GM18502 (cell line): ENCODE data around the gene CDC40.
"Not testable (repeated sequence)": the region's sequence is repeated elsewhere in the genome, so short reads cannot be mapped to it uniquely, and the experiment has no call there.

Experiments used
- ATAC-seq: cut with Tn5 transposase; IDR thresholded peaks from one replicate; pipeline ENCODE4 v1.9.1; 2021; ENCODE audit warnings: mild to moderate bottlenecking; ENCODE audit not compliant: unreplicated experiment, poor library complexity

Gene CDC40

DNA sequence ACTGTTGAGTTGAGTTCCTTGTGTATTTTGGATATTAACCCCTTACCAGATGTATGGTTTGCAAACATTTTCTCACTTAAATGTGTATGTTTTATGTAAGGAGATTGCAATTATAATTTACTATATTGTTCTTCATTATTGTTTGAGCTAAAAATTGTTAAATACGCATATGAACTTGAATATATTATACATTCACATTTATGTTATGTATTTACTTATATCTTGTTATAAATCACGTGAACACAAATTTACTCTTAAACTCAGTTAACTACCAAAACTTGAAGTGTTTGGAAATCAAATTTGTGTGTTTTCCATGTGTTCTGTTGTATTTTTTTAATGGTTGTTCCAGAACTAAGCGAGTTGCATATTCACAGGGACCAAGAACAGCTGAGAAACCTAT lies 18.3 kb downstream of the CDC40 start:
- ATAC-seq = no peak

DNA sequence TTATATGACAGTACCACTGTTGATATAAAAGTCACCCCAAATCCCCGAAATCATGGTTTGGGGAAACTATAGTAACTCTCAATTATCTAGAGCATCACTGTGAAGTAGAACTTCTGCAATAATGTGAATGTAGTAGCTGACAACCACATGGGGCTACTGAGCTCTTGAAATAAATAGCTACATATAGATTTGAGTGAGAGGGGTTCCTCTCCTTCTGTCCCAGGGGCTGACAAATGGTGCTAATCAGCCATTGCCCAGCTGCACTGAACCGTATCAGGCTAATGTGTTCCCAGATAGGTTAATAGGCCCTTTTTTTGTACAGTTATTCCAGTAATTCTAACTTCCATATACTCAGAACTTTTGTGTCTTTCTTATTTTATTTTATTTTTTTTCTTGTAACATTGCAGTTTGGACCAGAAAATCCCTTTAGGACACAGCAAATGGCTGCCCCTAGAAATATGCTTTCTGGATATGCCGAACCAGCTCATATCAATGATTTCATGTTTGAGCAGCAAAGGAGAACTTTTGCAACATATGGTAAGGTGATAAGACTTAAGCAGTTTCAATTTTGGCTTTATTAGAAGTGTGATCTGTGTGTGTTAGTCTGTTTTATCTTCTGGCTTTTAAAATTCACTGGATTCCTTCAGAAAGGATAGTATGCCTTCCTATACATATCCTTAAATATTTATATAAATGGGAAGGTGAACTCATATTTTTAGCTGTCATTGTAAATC lies 21.1 kb downstream of the CDC40 start:
- no peak for ATAC-seq

DNA sequence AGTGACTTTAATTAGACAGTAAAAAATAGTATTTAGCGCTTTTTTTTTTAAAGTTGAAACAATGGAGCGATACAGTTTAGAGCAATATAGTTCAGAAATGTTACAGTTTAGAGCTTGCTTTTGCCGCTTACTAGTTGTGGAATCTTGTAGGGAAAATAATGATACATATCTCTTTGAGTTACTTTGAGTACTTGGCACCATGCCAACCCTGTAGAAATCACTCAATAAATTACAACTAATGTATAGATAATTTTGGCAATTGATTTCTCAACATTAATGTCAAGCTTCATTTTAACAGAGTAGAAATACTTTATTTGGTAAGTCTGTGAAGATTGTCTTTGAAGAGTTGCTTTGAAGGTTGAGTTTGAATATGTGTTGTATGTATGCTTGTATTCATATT lies 27.4 kb downstream of the CDC40 start:
- no peak for ATAC-seq

DNA sequence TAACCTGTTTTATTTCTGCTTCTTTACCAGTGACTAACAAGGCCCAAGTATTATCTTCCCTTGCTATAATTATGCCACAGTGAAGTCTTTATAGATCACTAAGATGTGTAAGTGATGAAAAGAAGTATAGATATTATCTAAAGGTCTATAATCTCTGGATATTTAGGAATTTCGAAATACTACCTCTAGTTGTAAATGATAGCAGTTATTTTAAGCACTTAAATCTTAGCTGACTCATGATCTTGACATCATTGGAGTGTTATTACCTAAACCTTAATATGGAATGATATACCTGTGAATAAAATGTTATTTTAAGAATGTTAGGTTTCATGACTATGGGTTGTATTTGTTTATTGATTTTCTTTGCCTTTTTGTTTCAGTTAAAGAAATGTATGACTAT lies 31.5 kb downstream of the CDC40 start:
- no peak for ATAC-seq

DNA sequence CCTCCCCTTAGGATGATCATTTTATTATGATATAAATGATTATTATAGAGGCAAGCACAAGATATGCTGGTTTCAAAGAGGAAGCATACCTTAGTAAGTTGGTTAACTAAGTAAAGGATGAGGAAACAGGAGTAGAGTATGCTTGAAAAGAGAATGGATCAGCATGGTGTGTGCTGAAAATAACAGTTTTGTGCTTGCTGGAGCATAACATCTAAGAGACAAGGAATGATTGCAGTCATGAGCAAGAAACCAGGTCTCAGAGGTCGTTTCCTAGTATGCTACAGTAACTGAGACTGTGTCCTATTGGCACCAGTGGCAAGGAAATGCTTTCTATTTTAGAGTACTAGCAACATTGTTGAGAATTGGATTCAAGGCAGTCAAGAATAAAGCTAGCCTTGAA lies 34.1 kb downstream of the CDC40 start:
- no peak for ATAC-seq

DNA sequence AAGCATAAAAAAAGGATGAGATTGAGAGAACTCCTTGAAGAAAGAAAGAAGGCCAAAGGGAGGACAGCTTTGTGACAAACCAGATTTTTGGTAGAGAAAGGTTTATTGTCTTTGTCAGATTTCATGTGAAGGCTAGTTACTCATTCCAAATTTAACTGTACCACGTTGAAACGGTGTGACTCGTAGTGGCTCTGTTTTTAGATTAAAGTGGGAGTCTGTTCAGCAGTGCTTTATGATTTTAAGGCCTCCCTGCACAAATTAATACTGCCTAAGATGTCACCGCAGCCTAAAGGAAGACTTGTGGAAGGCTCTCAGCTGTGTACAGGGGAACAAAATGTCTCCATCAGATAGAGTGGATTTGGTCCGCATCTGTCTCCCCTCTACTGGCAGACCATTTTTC lies 35.9 kb downstream of the CDC40 start:
- no peak for ATAC-seq

DNA sequence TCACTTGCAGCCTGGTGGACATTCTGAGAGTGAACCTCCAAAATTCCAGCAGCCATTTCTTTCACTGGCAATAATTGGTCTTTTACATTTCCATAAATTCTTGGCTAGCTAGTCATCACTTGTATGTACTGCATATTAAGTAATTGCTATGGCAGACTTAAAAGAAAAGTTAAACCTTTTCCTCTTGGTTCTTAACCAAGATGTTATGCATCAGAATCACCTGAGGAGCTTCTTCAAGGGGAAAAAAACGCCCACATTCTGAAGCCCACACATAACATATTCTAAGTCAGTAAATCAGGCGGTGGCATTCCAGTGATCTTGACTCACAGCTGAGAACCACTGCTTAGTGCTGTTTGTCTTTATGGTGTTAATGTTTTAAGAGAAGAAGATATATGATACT lies 37.0 kb downstream of the CDC40 start:
- no peak for ATAC-seq

DNA sequence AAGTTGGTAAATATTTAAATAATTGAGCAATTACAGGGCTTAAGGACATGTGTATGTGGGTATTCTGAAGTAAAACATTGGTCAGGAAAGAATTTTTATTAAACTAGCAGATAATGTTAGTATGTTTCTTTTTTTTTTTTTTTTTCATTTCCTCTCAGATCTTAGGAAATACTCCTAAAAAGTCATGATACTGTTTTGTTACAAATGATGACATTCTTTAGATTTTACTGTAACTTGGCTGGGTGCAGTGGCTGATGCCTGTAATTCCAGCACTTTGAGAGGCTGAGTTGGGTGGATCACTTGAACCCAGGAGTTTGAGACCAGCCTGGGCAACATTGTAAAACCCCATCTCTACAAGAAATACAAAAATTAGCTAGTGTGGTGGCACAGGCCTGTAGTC lies 41.5 kb downstream of the CDC40 start:
- no peak for ATAC-seq

DNA sequence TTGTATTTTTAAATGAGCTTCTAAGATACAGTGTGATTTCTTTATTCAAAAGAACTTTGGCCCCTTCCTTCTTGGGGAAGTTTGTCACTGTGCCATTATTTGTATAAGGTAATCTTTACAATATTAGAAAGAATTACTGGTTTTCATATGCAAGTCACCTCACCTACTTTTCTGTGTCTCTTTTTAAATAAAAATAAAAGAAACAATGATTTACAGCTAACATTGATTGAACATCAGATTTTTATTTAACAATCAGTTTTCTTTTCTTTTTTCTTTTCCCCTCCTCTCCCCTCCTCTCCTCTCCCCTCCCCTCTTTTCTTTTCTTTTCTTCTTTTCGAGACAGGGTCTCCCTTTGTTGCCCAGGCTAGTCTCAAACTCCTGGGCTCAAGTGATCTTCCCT lies 46.0 kb downstream of the CDC40 start:
- no peak for ATAC-seq

DNA sequence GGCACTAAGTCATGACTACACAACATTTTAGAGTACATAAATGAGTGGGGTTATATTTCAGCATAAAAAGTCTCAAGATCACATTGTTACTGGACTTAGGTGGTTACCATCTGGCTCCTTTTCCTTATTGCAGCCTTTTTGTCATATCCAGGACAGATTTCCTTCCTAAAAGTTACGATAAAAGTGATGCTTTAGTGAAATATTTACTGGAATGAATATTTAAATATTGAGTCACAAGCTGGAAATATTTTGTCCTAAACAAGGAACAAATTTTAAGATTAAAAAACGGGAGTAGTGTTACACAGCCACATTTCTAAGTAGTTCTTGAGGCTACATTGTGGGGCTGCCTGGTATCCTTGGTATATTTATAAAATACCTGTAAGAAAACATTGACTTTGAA lies 52.2 kb downstream of the CDC40 start:
- ATAC-seq = no peak

DNA sequence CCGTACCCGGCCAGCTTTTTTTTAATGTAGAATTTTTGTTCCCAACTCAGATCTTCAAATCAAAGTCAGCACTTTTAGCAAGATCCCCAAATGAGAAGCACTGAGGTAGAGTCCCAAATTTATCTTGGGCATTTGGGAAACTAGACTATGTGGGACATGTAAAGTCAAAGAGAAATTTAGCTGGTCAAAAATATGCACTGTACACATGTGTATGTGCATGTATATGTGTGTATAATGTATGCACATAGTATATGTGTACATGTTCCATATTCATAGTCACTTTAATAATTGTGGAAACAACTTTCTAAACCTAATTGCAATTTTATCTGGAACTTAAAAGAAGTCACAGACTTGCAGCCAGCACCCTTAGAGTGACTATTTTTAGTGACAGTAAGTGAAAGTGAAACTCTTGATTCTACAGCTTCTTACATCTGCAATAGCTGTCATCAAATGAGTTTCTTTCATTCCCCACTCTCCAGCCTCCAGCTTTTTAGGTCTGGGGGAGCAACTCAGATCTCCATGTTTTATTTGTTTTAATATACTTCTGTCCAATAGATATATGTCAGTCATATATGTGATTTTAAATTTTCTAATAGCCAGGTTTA lies 53.6 kb downstream of the CDC40 start:
- peak; percentile 92 for ATAC-seq

DNA sequence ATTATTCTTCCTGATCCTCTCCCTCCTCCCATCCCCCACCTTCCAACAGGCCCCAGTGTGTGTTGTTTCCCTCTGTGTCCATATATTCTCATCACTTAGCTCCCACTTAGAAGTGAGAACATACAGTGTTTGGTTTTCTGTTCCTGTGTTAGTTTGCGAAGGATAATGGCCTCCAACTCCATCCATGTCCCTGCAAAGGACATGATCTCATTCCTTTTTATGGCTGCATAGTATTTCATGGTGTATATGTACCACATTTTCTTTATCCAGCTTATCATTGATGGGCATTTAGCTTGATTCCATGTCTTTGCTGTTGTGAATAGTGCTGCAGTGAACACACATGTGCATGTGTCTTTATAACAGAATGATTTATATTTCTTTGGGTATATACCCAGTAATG lies 55.8 kb downstream of the CDC40 start:
- not testable (repeated sequence) for ATAC-seq

DNA sequence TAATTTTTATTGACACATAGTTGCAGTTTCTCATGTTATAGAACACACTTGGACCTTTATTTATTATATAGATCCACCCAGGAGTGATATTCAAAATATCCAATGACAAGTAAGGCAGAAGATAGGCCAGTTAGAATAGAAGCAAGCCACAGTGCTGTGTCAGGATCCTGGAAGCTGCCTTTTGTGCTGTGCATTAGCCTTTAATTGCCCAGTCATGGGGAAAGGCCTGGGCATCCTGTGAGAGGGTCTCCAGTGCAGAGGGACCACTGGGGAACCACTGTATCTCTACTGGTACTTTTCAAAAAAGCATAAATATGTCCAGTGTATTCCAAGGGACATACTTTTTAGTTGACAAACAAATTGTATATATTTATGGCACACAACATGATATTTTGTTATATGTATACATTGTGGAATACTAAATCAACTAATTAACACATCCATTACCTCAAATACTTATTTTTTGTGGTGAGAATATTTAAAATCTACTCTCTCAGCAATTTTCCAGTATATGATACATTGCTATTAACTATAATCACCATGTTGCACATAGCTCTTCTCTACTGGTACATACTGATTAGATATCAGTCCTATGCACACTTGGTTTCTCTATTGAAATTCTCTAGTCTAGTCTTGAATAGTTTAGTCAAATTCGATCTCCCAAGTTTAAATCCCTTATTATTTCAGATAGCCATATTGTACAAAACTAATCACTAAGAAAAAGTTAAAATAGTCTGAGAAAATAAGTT lies 59.5 kb downstream of the CDC40 start:
- ATAC-seq = no peak

DNA sequence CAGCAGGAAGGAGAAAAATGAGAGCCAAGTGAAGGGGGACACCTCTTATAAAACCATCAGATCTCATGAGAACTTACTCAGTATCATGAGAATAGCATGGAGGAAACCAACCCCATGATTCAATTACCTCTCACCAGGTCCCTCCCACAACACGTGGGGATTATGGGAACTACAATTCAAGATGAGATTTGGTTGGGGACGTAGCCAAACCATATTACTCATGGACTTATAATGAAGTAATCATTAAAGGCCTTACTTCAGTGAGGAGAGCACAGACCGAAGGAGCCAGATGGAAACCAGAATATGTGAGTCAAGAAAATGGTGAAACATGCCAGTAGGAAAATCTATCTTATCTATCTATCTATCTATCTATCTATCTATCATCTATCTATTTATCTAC lies 64.4 kb downstream of the CDC40 start:
- not testable (repeated sequence) for ATAC-seq

DNA sequence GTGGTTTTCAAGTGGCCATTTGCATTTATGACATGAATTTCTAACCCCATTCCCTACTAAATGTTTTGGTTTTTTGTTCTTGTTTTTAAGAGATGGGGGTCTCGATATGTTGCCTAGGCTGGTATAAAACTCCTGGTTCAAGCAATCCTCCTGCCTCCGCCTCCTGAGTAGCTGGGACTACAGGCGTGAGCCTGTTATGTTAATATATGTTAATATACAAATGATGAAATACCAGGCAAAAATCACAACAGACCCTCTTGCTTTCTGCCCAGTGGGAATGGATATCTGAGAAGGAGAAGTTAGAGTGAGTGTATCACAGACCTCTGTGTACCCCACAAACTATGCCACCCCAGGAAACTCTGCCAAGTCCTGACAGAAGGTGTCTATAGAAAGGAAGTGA lies 66.2 kb downstream of the CDC40 start:
- no peak for ATAC-seq

DNA sequence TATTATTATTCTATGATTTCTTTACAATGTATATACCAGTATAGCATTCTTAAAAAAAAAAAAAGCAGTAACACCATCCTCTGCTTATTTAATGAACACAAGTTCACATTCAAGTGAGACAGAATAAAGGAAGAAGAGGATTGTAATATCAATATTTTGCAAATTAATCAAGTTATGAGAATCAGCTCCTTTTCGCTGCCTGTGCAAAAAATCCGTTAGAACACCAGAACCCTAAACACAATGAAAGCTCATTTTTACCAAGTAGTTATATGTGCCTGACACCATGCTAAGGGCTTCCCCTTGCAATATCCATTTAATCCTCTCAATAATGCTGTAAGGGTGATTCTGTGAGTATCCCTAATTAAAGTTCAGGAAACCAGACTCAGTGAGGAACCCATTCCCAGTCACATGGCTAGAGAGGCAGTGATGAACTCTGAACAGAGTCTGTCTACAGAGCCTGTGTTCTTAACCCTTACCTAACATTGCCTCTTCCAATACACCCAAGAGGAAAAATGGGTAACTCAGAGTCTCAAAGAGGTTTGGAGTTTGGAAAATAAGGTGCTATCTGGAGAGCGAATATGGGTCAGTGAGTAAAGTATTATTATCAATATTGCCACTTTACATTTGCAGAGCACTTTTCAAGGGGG lies 66.8 kb downstream of the CDC40 start:
- no peak for ATAC-seq

DNA sequence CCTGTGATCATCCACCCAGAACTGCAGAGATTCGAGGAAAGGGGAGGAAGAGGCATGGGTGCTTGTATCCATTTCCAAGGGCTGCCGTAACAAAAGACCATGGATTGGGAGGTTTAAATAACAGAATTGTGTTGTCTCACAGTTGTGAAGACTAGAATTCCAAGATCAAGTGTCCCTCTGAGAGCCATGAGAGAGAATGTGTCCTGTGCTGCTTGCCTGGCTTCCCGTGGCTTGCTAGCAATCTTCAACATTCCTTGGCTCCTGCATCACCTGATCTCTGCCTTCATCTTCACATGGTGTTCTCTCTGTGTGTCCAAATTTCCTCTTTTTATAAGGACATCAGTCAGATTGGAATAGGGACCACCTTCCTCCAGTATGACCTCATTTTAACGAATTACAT lies 69.8 kb downstream of the CDC40 start:
- no peak for ATAC-seq

DNA sequence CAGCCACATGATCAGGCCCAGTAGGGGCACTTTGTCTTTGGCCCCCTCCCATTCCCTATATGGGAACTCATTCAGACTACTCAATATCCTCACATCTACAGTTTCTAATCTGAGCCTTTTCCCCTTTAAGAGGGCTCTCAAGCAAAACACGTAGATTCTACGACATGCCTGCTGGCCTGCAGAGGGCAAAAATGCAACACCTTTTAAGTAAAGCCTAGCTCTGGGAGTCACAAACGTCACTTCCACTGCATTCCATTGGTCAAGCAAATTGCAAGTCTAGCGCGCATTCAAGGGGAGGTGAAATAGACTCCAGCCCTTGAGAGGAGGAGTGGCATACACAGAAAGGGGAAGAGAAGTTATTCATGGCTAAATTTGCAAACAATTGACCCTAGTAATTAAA lies 70.6 kb downstream of the CDC40 start:
- ATAC-seq = no peak

DNA sequence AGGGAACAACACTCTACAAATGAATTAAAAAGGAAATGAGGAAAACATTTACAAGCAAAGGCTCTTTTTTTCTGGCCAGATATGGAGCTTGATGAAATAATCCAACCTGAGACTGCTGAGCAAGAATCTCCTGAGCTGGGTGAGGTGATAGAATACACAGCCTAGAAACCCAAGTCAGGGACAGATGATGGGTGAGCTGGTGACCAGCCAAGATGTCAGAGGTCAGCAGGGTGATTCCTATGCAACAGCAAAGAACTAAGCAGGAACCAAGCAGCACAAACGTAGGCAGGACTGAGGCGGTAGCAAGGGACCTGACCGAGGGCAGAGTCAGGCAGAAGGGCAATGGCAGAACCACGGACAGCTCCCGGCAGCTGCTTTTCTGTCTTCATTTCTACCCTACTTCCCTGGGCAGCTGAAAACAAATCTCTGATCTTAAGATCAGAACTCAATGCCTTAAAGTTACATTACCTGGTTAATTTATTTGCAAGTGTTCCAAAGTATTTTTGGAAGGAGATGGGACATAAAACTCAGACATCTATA lies 75.1 kb downstream of the CDC40 start:
- ATAC-seq = no peak

DNA sequence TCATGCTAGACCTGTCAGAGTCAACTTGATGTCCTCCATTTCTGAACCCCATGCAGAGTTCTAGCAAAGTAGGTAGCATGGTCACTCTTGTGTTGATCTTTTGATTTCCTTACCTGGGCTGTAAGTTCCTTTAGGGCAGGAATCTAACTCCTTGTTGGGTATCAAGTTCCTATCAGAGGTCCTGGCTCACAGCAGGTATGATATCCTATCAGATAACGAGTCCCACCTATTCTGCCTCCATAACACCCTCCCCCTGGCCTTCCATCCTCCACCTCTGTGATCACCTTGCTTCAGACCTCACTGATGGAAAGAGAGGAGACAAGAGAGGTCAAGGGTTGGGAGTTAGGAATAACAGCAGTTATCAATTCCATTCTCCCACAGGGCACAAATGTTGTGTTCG lies 76.1 kb downstream of the CDC40 start:
- no peak for ATAC-seq

DNA sequence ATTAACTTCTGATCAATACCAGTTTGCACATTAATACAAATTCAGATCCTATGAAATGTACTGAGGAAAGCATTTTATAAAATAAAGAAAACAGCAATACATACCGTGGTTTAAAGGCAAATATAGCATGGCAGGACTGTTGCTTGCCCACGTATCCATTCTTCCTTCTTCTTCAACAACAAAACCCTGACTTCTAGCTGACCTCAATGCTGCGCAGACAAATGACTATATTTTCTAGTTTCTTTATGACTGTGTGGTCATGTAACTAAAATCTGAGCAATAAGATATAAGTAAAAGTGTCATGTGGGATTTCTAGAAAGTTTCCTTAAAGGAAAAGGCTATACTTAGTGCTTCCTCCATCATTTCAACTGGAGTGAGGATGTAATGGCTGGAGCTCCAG lies 85.0 kb downstream of the CDC40 start:
- no peak for ATAC-seq
